Effector CD4-positive, alpha-beta T cell (primary cell): ENCODE results near the gene IFNA16. TPM values are rescaled to one million over a fixed set of nuclear protein-coding genes. Genes with fewer than 3 reads are reported as not detected.
"Not testable (repeated sequence)": the region's sequence is repeated elsewhere in the genome, so short reads cannot be mapped to it uniquely, and the experiment has no call there.

Experiments used
- DNase-seq: peaks from one replicate; pipeline ENCODE4 v3.0.0-alpha.2; 2020
- total RNA-seq: gene quantifications from one replicate; lab custom pipeline; 2026; lab: John Stamatoyannopoulos, UW

The IFNA16 gene
- not detected for total RNA-seq

GRCh38 chr9:21217211-21217610 is at the start of gene IFNA16:
IFNA16 (minus strand) TSS chr9:21217311; CDS start chr9:21217305, 6 bp downstream.
- not testable (repeated sequence) for DNase-seq

DNA sequence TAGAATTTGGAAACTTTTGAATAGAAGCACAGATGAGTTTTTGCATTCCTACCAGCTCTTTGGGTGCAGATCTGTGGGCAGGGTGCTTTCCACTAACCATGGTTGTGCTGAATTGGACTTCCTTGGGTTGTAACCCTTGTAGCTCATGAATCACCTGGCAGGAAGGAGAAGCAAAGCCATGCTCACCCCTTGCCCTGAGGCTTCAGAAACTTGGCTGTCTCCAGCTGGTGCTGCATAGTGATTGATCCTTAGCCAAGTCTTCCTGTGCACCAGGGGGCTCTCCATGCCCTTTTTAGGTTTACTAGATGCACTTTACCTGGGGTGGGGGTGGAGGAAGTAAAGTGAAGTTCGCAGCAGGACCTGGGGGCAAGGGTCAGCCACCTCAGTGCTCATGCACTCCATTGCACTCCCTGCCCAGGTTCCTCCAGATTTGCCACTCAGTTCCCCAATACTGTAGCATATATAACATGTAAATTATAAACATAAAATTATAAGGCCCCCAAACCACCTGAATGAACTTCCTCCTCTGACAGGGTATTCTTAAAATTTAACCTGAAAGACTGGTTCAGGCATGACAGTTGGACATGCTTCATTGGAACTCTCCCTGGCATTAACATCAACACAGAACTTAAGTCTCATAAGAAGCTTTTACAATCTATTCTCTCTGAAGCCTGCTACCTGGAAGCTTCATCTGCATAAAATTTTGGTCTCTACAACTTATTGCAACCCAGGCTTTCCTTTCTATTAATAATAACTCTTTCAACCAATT is 48.5 kb upstream of the IFNA16 start:
- no peak for DNase-seq

DNA sequence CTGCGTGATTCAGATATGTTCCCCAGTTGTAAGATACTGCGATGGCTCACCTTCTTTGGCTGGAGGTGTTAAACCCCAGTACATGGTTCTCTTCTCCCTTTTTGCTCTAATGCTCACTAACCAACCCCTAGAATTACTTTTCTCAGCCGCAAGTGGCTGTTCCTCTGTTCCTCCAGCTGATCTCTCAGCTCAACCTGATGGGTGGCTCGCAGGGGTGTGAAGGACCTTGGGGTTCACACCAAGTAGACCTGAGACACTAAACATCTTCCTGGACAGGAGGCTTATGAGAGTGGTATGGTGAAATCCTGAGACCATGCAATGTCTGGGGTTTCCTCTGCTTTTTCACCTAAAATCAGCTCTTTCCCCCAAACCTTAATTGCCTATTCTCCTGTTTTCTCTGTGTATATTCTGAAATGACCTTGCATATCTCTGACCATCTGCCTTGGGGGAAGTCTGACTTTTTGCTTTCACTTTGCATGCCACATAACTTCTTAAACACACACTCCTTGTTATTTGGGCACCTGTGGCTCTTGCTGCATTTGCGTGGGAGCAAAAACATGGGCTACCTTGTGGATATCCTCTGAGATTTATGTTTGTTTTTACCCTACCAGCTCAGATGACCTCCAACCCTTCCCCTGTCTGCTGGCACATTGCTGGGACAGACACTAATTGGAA is 38.6 kb upstream of the IFNA16 start:
- no peak for DNase-seq

GRCh38 chr9:21252721-21253547 is 35.8 kb upstream of the IFNA16 start:
- no peak for DNase-seq

DNA sequence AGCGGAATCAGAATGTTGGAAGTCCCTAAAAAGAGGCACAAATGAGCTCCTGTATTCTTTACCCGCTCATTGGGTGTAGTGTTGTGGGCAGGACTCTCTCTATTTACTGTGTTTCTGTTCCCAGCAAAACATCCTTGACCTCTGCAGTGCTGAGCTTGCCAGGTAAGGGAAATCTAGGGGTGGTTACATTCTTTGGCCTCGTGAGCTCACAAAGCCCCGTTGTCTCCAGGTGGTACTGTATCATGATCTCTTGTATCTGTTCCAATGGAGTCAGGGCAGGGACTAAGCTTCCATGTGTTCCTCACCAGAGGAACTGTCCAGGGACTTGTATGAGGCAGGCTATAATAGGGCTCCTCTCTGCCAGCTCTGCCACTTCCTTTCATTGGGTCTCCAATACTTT is 34.5 kb upstream of the IFNA16 start:
- DNase-seq, result no peak

DNA sequence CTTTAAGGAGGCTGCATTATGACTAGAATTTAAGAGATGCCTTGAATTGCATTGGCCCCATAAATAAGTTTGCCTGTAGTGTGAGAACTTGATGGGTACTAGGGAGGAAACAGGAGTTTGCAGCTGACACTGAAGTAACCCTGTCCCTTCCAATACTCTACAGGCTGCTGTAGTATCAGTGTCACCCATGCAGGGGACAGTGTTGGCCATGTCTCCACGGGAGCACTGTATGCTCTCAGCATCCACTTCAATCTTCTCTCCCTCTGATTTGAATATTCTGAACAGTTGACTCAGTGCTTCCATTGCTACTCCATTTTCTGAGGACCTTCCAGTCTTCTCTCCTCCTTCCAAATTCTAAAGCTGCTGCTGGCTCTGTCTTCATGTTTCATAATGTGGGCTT is 34.1 kb upstream of the IFNA16 start:
- DNase-seq, result no peak

- no peak for DNase-seq
Measured at GRCh38 chr9:21244836-21245235, 27.7 kb upstream of the IFNA16 start.

DNA sequence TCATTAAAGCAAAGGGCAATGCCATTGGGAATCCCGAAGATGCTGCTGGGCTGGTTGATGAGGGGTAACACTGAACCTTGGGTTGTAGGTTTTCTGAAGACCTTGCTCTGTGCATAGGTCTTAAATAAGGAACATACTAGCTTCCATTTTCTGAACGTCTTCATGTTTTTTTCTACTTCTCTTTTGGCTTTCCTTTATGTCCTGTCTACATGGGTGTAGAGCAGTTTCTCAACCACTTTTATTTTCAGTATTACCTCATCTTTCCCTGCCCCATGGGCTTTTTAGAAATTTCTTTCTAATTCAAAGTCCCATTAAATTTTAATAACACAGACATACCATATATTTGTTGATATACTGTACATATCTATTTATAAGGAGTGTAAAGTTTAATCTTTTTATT is 22.8 kb upstream of the IFNA16 start, which contains the start of gene IFNA14:
Gene IFNA14, minus strand, starts transcription at position 95 of the 400 bp plus-strand sequence. Its CDS starts 70 bp downstream, at position 25.
- no peak for DNase-seq

- not testable (repeated sequence) for DNase-seq
Measured at GRCh38 chr9:21236360-21236714, 19.2 kb upstream of the IFNA16 start.

- not testable (repeated sequence) for DNase-seq
Measured at GRCh38 chr9:21235468-21236359, 18.6 kb upstream of the IFNA16 start.

- no peak for DNase-seq
Measured at GRCh38 chr9:21234153-21234687, 17.1 kb upstream of the IFNA16 start.

- DNase-seq, result no peak
Measured at GRCh38 chr9:21233258-21233657, 16.1 kb upstream of the IFNA16 start.

- no peak for DNase-seq
Measured at GRCh38 chr9:21228122-21228521, 11.0 kb upstream of the IFNA16 start, which contains the start of gene IFNA17. IFNA17 (minus strand) TSS chr9:21228222; CDS start chr9:21228173, 49 bp downstream.

DNA sequence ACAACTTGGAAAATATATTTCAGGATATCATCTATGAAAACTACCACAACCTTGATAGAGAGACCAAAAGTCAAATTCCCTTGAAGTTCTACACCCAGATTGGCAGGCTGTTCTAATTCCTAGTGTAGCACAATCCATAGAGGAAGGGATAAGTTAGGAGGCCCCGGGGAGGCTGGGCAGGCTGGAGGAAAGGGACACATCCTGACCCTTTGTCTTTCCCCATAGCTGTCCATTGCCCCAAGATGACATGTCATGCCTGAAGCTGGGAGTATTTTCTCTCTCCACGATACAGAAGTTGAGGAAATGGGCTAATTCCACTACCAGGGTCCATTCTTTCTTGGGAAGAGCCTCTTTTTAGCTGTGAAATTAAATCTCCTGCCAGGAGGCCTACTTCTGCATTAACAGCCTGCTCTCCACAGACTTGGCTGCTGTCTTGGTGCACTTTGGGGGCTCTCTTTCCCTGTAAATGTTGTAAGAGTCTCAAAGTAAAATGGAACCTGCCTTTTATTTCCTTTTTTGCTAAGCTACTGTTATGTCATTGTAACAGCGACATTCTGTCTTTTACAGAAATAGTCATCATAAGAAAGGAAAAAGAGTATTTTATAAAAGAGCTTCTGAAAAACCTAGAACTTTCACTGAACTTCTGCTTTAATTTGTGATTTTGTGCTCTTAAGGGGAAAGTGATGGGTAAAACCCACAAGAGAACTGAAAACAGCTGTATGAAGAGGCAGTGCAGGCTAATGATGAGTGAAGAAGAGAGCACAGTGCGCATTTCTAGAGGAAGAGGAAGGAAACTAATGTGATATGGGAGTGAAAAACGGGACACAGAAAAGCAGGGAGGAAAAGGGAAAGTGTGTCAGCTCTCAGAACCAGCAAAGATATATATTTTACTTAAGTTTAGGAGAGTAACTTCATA is 3.4 kb downstream of the IFNA16 start:
- not testable (repeated sequence) for DNase-seq

DNA sequence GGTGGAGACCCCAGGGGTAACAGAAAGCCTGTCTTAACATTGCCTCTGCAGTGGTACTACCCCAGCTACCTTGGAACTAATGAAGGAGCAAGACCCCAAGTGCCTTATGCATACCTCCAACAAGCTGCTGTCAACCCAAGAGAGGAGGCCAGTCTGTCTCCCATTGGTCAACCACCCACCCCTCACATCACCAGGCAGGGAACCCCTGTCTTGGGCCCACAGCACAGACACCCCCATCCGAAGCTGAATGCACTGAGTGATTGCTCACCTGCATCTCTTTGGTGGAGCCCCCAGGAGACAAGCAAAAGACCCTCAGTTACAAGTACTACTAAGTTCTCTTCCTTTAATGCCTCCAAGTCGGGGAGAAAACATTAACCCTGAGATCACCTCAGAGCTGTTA is 5.0 kb downstream of the IFNA16 start:
- DNase-seq, result not testable (repeated sequence)

- not testable (repeated sequence) for DNase-seq
Measured at GRCh38 chr9:21210782-21211181, 6.3 kb downstream of the IFNA16 start.

DNA sequence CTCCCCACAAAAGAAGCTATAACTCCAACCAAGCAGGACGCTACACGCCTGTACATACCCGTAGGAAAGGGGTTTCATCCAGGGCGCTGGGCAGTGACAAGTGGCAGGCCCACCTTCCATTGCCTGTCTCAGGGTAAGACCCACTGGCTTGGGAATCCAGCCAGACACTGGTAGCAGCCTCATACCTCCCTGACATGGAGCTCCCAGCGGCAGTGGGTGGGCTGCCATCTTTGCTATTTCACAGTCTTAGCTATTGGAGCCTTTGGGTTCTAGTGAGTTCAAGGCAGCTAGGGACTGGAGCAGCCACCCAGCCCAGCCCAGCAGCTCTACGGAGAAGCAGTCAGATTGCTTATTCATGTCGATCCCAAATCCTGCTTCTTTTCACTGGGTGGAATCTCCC is 6.8 kb downstream of the IFNA16 start:
- DNase-seq, result no peak

DNA sequence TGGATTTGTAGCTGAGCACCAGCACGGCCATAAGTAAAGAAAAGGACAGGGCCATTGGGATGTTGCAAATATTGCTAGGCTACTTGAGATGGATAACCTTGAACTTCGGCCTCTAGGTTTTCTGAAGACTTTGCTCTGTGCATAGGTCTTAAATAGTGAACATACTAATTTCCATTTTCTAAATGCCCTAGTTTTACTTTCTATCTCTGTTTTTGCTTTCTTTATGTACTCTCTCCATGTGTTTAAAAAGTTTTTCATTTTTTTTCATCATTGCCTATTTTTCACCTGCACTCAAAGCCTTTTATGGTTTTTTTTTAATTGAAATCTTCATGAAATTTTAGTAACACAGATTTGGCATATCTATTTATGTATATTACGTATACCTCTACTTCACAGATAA is 10.1 kb downstream of the IFNA16 start, which contains the start of gene IFNA10:
Gene IFNA10, minus strand, starts transcription at position 101 of the 400 bp plus-strand sequence. Its CDS starts 46 bp downstream, at position 55.
- not testable (repeated sequence) for DNase-seq

- no peak for DNase-seq
Measured at GRCh38 chr9:21205204-21205603, 11.9 kb downstream of the IFNA16 start.

- not testable (repeated sequence) for DNase-seq
Measured at GRCh38 chr9:21202105-21202504, 15.0 kb downstream of the IFNA16 start, which contains the start of gene IFNA7. IFNA7 (minus strand) TSS chr9:21202205; CDS start chr9:21202165, 40 bp downstream.
